ENCODE results near the gene PACS1.

DNA sequence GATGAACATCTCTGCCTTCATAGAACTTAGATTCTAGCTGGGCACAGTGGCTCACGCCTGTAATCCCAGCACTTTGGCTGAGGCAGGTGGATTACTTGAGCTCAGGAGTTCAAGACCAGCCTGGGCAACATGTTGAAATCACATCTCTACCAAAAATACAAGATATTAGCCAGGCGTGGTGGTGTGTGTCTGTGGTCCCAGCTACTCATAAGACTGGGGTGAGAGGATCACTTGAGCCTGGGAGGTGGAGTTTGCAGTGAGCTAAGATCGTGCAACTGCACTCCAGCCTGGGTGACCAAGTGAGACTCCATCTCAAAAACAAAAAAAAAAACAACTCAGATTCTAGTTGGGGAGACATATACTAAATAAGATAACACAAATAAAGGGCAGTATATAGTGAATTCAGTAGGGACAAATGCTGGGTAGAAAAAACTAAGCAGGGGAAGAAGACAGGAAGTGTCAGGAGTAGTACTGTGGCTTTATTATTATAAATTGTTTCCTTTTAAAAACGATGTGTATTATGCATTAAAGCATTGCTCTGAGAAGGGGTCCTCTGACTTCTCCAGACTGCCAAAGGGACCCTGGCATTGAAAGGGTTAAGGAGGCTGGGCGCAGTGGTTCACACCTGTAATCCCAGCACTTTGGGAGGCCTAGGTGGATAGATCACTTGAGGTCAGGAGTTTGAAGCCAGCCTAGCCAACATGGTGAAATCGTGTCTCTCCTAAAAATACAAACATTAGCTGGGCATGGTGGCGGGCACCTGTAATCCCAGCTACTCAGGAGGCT is 46.7 kb downstream of the PACS1 start:
- TF ChIP-seq POLR2A (IDR thresholded peaks at IDR 0.05; ENCODE audit: borderline replicate concordance, extremely low read depth, insufficient read depth, insufficient read length) = no peak
- TF ChIP-seq, protein P1, sequence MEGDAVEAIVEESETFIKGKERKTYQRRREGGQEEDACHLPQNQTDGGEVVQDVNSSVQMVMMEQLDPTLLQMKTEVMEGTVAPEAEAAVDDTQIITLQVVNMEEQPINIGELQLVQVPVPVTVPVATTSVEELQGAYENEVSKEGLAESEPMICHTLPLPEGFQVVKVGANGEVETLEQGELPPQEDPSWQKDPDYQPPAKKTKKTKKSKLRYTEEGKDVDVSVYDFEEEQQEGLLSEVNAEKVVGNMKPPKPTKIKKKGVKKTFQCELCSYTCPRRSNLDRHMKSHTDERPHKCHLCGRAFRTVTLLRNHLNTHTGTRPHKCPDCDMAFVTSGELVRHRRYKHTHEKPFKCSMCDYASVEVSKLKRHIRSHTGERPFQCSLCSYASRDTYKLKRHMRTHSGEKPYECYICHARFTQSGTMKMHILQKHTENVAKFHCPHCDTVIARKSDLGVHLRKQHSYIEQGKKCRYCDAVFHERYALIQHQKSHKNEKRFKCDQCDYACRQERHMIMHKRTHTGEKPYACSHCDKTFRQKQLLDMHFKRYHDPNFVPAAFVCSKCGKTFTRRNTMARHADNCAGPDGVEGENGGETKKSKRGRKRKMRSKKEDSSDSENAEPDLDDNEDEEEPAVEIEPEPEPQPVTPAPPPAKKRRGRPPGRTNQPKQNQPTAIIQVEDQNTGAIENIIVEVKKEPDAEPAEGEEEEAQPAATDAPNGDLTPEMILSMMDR (IDR thresholded peaks at IDR 0.05 in 2 of 3, conservative IDR thresholded peaks at IDR 0.05 in 1 of 3; ENCODE audit: borderline replicate concordance in 1 of 3, insufficient read depth in 1 of 3, low read depth in 2 of 3, low read length in 2 of 3) = no peak
- TF ChIP-seq RAD21 (IDR thresholded peaks at IDR 0.05; ENCODE audit: low read depth) = no peak
- TF ChIP-seq, protein P2, sequence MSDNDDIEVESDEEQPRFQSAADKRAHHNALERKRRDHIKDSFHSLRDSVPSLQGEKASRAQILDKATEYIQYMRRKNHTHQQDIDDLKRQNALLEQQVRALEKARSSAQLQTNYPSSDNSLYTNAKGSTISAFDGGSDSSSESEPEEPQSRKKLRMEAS (IDR thresholded peaks at IDR 0.05) = no peak
- no peak for TF ChIP-seq EZH2 (IDR thresholded peaks at IDR 0.05)
- TF ChIP-seq, protein P3, sequence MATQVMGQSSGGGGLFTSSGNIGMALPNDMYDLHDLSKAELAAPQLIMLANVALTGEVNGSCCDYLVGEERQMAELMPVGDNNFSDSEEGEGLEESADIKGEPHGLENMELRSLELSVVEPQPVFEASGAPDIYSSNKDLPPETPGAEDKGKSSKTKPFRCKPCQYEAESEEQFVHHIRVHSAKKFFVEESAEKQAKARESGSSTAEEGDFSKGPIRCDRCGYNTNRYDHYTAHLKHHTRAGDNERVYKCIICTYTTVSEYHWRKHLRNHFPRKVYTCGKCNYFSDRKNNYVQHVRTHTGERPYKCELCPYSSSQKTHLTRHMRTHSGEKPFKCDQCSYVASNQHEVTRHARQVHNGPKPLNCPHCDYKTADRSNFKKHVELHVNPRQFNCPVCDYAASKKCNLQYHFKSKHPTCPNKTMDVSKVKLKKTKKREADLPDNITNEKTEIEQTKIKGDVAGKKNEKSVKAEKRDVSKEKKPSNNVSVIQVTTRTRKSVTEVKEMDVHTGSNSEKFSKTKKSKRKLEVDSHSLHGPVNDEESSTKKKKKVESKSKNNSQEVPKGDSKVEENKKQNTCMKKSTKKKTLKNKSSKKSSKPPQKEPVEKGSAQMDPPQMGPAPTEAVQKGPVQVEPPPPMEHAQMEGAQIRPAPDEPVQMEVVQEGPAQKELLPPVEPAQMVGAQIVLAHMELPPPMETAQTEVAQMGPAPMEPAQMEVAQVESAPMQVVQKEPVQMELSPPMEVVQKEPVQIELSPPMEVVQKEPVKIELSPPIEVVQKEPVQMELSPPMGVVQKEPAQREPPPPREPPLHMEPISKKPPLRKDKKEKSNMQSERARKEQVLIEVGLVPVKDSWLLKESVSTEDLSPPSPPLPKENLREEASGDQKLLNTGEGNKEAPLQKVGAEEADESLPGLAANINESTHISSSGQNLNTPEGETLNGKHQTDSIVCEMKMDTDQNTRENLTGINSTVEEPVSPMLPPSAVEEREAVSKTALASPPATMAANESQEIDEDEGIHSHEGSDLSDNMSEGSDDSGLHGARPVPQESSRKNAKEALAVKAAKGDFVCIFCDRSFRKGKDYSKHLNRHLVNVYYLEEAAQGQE (IDR thresholded peaks at IDR 0.05; ENCODE audit: low read depth) = no peak
- no peak for TF ChIP-seq CEBPB (IDR thresholded peaks at IDR 0.05; ENCODE audit: low read depth)

Data from HCT116 (cell line).